ENCODE measurements around the gene MARK2.
A peak's percentile ranks its signal among the peaks of the same experiment; 100 is the strongest.

The MARK2 gene

GRCh38 chr11:63831326-63831725 lies 7.6 kb upstream of the MARK2 start:
- DNase-seq, result no peak

GRCh38 chr11:63832336-63832735 lies 6.6 kb upstream of the MARK2 start:
- DNase-seq, result no peak

GRCh38 chr11:63833048-63833447 lies 5.9 kb upstream of the MARK2 start:
- DNase-seq, result no peak

- no peak for DNase-seq
Measured at GRCh38 chr11:63834535-63835157, 4.3 kb upstream of the MARK2 start.

- no peak for DNase-seq
Measured at GRCh38 chr11:63835158-63835545, 3.8 kb upstream of the MARK2 start.

GRCh38 chr11:63837027-63837688 lies 1.8 kb upstream of the MARK2 start:
- DNase-seq, result peak; percentile 82

- no peak for DNase-seq
Measured at GRCh38 chr11:63837739-63838138, 1.2 kb upstream of the MARK2 start.

- no peak for DNase-seq
Measured at GRCh38 chr11:63838150-63838677, 696 bp upstream of the MARK2 start.

GRCh38 chr11:63839508-63840355 lies 822 bp downstream of the MARK2 start:
- no peak for DNase-seq

- peak; percentile 15 for DNase-seq
Measured at GRCh38 chr11:63840356-63841060, 1.6 kb downstream of the MARK2 start.

GRCh38 chr11:63841554-63841953 lies 2.6 kb downstream of the MARK2 start:
- DNase-seq, result no peak

- DNase-seq, result no peak
Measured at GRCh38 chr11:63843041-63843440, 4.1 kb downstream of the MARK2 start.

GRCh38 chr11:63844836-63845235 lies 5.9 kb downstream of the MARK2 start:
- DNase-seq, result no peak

- no peak for DNase-seq
Measured at GRCh38 chr11:63845303-63845702, 6.4 kb downstream of the MARK2 start.

- DNase-seq, result no peak
Measured at GRCh38 chr11:63845911-63846310, 7.0 kb downstream of the MARK2 start.

GRCh38 chr11:63846897-63847296 lies 8.0 kb downstream of the MARK2 start:
- DNase-seq, result no peak

- no peak for DNase-seq
Measured at GRCh38 chr11:63847363-63847762, 8.5 kb downstream of the MARK2 start.

- DNase-seq, result no peak
Measured at GRCh38 chr11:63849691-63850090, 10.8 kb downstream of the MARK2 start.

- DNase-seq, result no peak
Measured at GRCh38 chr11:63850920-63851319, 12.0 kb downstream of the MARK2 start.

GRCh38 chr11:63851364-63851763 lies 12.5 kb downstream of the MARK2 start:
- DNase-seq, result no peak

- no peak for DNase-seq
Measured at GRCh38 chr11:63853476-63853875, 14.6 kb downstream of the MARK2 start.

- no peak for DNase-seq
Measured at GRCh38 chr11:63854696-63855095, 15.8 kb downstream of the MARK2 start.

- no peak for DNase-seq
Measured at GRCh38 chr11:63855975-63856374, 17.1 kb downstream of the MARK2 start.
